Measurements from ENCODE around the gene BBOF1. TPM values are rescaled to one million over a fixed set of nuclear protein-coding genes. Genes with fewer than 3 reads are reported as not detected.

Gene BBOF1
- total and polyA plus RNA-seq, 2 donors (not counting 3 experiments of a cell fraction or from before 2014, with no cell fraction given): 0.63 to 2.3 TPM

DNA sequence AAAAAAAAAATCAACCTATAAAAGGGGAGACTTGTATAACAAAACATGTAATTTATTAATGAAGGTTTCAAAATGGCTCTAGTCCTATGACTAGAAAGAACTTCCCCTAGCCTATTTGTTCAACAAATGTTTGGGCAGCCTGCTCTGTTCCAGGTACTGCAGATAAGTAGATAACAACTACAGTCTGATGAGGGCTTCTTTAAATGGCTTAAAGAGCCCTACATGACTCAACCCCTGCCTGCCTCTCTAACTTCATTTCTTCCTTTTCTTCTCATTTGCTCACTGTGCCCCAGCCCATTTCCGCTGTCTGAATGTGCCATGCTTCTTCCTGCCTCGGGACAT is 43.6 kb downstream of the BBOF1 start:
- H3K9ac ChIP-seq (replicated peaks; ENCODE audit: extremely low read depth, insufficient read depth, low read length): no peak overlapping the region
- H3K4me3 ChIP-seq (replicated peaks in 1 of 3; ENCODE audit: insufficient read depth in 1 of 3, low read depth in 1 of 3, low read length in 3 of 3): no peak overlapping the region
- no peaks in the 10 kb centered on the region for H3K79me2 ChIP-seq (ENCODE audit: control insufficient read depth, insufficient read depth, low read length)
- no peak for TF ChIP-seq GATA2 (IDR thresholded peaks at IDR 0.05; ENCODE audit: insufficient read depth, insufficient read length, low read depth, low read length)
- TF ChIP-seq, protein P1, sequence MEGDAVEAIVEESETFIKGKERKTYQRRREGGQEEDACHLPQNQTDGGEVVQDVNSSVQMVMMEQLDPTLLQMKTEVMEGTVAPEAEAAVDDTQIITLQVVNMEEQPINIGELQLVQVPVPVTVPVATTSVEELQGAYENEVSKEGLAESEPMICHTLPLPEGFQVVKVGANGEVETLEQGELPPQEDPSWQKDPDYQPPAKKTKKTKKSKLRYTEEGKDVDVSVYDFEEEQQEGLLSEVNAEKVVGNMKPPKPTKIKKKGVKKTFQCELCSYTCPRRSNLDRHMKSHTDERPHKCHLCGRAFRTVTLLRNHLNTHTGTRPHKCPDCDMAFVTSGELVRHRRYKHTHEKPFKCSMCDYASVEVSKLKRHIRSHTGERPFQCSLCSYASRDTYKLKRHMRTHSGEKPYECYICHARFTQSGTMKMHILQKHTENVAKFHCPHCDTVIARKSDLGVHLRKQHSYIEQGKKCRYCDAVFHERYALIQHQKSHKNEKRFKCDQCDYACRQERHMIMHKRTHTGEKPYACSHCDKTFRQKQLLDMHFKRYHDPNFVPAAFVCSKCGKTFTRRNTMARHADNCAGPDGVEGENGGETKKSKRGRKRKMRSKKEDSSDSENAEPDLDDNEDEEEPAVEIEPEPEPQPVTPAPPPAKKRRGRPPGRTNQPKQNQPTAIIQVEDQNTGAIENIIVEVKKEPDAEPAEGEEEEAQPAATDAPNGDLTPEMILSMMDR (IDR thresholded peaks at IDR 0.05; ENCODE audit: extremely low read depth in 1 of 2, insufficient read depth in 1 of 2, low read depth in 1 of 2, low read length in 2 of 2): no peak
- TF ChIP-seq EZH2 (IDR thresholded peaks at IDR 0.05; ENCODE audit: borderline replicate concordance, low read depth, low read length, severe bottlenecking): no peak
- no peak for TF ChIP-seq POLR2AphosphoS5 (IDR thresholded peaks at IDR 0.05; ENCODE audit: insufficient read depth, low read depth, low read length)
- TF ChIP-seq POLR2A (IDR thresholded peaks at IDR 0.05; ENCODE audit: low read depth, low read length): no peak
- TF ChIP-seq, protein P2, sequence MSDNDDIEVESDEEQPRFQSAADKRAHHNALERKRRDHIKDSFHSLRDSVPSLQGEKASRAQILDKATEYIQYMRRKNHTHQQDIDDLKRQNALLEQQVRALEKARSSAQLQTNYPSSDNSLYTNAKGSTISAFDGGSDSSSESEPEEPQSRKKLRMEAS (IDR thresholded peaks at IDR 0.05; ENCODE audit: insufficient read depth, insufficient read length): no peak
- TF ChIP-seq JUN (IDR thresholded peaks at IDR 0.05; ENCODE audit: borderline replicate concordance, insufficient read depth, insufficient read length, low read depth): no peak
- TF ChIP-seq MYC (IDR thresholded peaks at IDR 0.05; ENCODE audit: low read depth, low read length): no peak
- no peak for TF ChIP-seq FOS (IDR thresholded peaks at IDR 0.05; ENCODE audit: borderline replicate concordance, insufficient read depth, low read length)
- no TSS peak for BruUV-seq (replicated peaks)
- dilution Hi-C loops (cut with MboI; ENCODE audit: extremely low pct_ligation_motif_present, low sequenced_read_pairs): no loop called here
- intact Hi-C loops (cut with micrococcal nuclease): no loop called here
- no peaks in the 10 kb centered on the region for H3K36me3 ChIP-seq (ENCODE audit: control insufficient read depth in 2 of 2, extremely low read depth in 1 of 2, insufficient read depth in 2 of 2, low read length in 2 of 2)
- no peak overlapping the region for H3K4me2 ChIP-seq (ENCODE audit: insufficient read depth, low read length)
- no peaks in the 10 kb centered on the region for H3K27me3 ChIP-seq (ENCODE audit: control insufficient read depth in 2 of 2, insufficient read depth in 2 of 2, low read length in 2 of 2)
- H3K9me3 ChIP-seq (replicated peaks; ENCODE audit: control insufficient read depth, insufficient read depth, low read length): no peaks in the 10 kb centered on the region
- no peak for FAIRE-seq
- H2AFZ ChIP-seq (ENCODE audit: low read depth, low read length): no peak overlapping the region
- peaks cover 30% of the 10 kb centered on the region for H3K4me1 ChIP-seq (ENCODE audit: control insufficient read depth, extremely low read depth, insufficient read depth, low read length)
- no peaks in the 10 kb centered on the region for H4K20me1 ChIP-seq (replicated peaks; ENCODE audit: control insufficient read depth, extremely low read depth, insufficient read depth, low read length)
- POLR2A ChIA-PET: no interaction called here
- H3K9me1 ChIP-seq (replicated peaks; ENCODE audit: control insufficient read depth, extremely low read depth, insufficient read depth, low read length): no peaks in the 10 kb centered on the region
- H3K27ac ChIP-seq (ENCODE audit: insufficient read depth, low read depth, low read length): no peak overlapping the region
- no peak for DNase-seq (ENCODE audit: low read depth, low spot score)
- CTCF ChIA-PET: no interaction called here

Measured in endothelial cell of umbilical vein (primary cell).